DMS153 (cell line): ENCODE data around the gene CHD9.
"Not testable (repeated sequence)": the region's sequence is repeated elsewhere in the genome, so short reads cannot be mapped to it uniquely, and the experiment has no call there.

Experiments used
- DNase-seq: peaks from one replicate; lab custom pipeline; 2025; lab: John Stamatoyannopoulos, UW

CHD9 gene

GRCh38 chr16:53047515-53047914 is 7.3 kb upstream of the CHD9 start:
- DNase-seq: not testable (repeated sequence)

- no peak for DNase-seq
Observed at GRCh38 chr16:53048139-53048915, 6.5 kb upstream of the CHD9 start.

GRCh38 chr16:53051255-53051654 is 3.5 kb upstream of the CHD9 start:
- DNase-seq: not testable (repeated sequence)

GRCh38 chr16:53052519-53053501 is 2.0 kb upstream of the CHD9 start, which contains the start of gene CHD9NB:
Gene CHD9NB, minus strand, starts transcription at chr16:53052897. Its CDS starts 8,739 bp downstream, at chr16:53044158.
- DNase-seq: no peak

GRCh38 chr16:53053967-53054669 is 673 bp upstream of the CHD9 start:
- DNase-seq: no peak

GRCh38 chr16:53055541-53056391 is 975 bp downstream of the CHD9 start:
- DNase-seq: no peak

- DNase-seq: no peak
Observed at GRCh38 chr16:53056392-53056881, 1.6 kb downstream of the CHD9 start.

- no peak for DNase-seq
Observed at GRCh38 chr16:53057658-53058057, 2.9 kb downstream of the CHD9 start.

GRCh38 chr16:53058441-53058840 is 3.6 kb downstream of the CHD9 start:
- no peak for DNase-seq

GRCh38 chr16:53058882-53059281 is 4.1 kb downstream of the CHD9 start:
- no peak for DNase-seq

GRCh38 chr16:53059672-53060071 is 4.9 kb downstream of the CHD9 start:
- DNase-seq: no peak

- no peak for DNase-seq
Observed at GRCh38 chr16:53061256-53061655, 6.5 kb downstream of the CHD9 start.

GRCh38 chr16:53061701-53062159 is 6.9 kb downstream of the CHD9 start:
- no peak for DNase-seq

GRCh38 chr16:53064081-53064578 is 9.3 kb downstream of the CHD9 start:
- no peak for DNase-seq

GRCh38 chr16:53065461-53066061 is 10.8 kb downstream of the CHD9 start:
- no peak for DNase-seq

GRCh38 chr16:53067675-53068074 is 12.9 kb downstream of the CHD9 start:
- DNase-seq: no peak

- DNase-seq: no peak
Observed at GRCh38 chr16:53068423-53068833, 13.6 kb downstream of the CHD9 start.

- no peak for DNase-seq
Observed at GRCh38 chr16:53069772-53070171, 15.0 kb downstream of the CHD9 start.

GRCh38 chr16:53071748-53072301 is 17.0 kb downstream of the CHD9 start:
- DNase-seq: no peak

GRCh38 chr16:53073022-53073421 is 18.2 kb downstream of the CHD9 start:
- DNase-seq: no peak
